Natural killer cell treated with Interleukin-12 subunit alpha and Interleukin-12 subunit beta and Interleukin-15 and Interleukin-18, amount 100 ng/mL, for 72 hours (primary cell): Measurements from ENCODE around the gene ZNRF3. TPM values are rescaled to one million over a fixed set of nuclear protein-coding genes. Genes with fewer than 3 reads are reported as not detected.
"Not testable (repeated sequence)": the region's sequence is repeated elsewhere in the genome, so short reads cannot be mapped to it uniquely, and the experiment has no call there.

Experiments used
- ATAC-seq, 2 donors: fragments of 150-1000 bp; cut with Tn5 transposase in 1 of 2; sonication (Bioruptor Pico), chemical (Tn5 transposase) in 1 of 2; 2 replicates each; pipeline ENCODE4 v1.10.0; 2021
- DNase-seq: peaks from one replicate; pipeline ENCODE4 v3.0.0; 2022; ENCODE audit warnings: low spot score
- H3K27ac Mint-ChIP-seq, 2 donors: 1 replicate in 1 of 2; 2 replicates in 1 of 2; pipeline ENCODE4 v1.8.0; 2022; ENCODE audit warnings: mixed read lengths in 2 of 2, mild to moderate bottlenecking in 1 of 2, moderate library complexity in 1 of 2
- H3K27me3 Mint-ChIP-seq, 2 donors: 1 replicate in 1 of 2; 2 replicates in 1 of 2; pipeline ENCODE4 v1.8.0; 2022; ENCODE audit warnings: mixed read lengths in 2 of 2
- H3K36me3 Mint-ChIP-seq: one replicate; pipeline ENCODE4 v1.8.0; 2022; ENCODE audit warnings: mixed read lengths
- H3K4me1 Mint-ChIP-seq, 2 donors: 1 replicate in 1 of 2; 2 replicates in 1 of 2; pipeline ENCODE4 v1.8.0; 2022; ENCODE audit warnings: low read depth in 2 of 2, mixed read lengths in 2 of 2, mild to moderate bottlenecking in 1 of 2
- H3K4me3 Mint-ChIP-seq: one replicate; pipeline ENCODE4 v1.8.0; 2022; ENCODE audit warnings: mixed read lengths
- H3K9me3 Mint-ChIP-seq: 2 replicates; pipeline ENCODE4 v1.8.0; 2022; ENCODE audit warnings: mixed read lengths
- total RNA-seq, 2 donors: library from RNA; stranded (reverse); gene quantifications; one replicate each; pipeline ENCODE4 v1.2.3, GENCODE V29; 2022

Gene ZNRF3
- total RNA-seq, 2 donors from 2014 or later = 0.61 to 0.64 TPM

DNA sequence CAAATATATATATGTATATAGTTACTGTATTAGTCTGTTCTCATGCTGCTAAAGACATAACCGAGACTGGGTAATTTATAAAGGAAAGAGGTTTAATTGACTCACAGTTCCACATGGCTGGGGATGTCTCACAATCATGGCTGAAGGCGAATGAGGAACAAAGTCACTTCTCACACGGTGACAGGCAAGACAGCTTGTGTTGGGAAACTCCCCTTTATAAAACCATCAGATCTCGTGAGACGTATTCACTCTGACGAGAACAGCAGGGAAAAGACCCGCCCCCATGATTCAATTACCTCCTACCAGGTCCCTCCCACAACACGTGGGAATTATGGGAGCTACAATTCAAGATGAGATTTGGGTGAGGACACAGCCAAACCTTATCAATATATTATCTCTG is 15.0 kb upstream of the ZNRF3 start:
- DNase-seq, H3K27ac Mint-ChIP-seq, H3K36me3 Mint-ChIP-seq, ATAC-seq, H3K4me1 Mint-ChIP-seq, H3K9me3 Mint-ChIP-seq, H3K4me3 Mint-ChIP-seq: not testable (repeated sequence)
- peaks cover 8 to 16% of the 10 kb centered on the region in 2 donors for H3K27me3 Mint-ChIP-seq

DNA sequence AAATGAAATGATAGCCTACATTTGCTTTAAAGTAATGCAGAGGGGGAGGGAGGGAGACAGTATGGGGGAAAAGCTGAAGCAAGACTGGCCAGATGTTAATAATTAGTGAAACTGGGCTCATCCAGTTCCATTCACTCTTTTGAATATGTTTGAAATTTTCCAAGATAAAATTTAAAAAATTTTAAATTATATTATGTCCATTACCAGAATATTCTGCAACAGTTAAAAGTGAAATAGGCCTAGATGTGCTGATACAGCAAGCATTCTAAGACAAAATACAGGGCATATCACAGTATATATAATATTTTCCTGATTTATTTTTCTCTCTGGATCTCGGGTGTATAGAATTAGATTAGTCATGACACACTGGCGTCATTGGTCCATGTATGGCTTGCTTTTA is 13.6 kb upstream of the ZNRF3 start:
- H3K27me3 Mint-ChIP-seq = peaks cover 5 to 8% of the 10 kb centered on the region in 2 donors
- ATAC-seq = no peak

DNA sequence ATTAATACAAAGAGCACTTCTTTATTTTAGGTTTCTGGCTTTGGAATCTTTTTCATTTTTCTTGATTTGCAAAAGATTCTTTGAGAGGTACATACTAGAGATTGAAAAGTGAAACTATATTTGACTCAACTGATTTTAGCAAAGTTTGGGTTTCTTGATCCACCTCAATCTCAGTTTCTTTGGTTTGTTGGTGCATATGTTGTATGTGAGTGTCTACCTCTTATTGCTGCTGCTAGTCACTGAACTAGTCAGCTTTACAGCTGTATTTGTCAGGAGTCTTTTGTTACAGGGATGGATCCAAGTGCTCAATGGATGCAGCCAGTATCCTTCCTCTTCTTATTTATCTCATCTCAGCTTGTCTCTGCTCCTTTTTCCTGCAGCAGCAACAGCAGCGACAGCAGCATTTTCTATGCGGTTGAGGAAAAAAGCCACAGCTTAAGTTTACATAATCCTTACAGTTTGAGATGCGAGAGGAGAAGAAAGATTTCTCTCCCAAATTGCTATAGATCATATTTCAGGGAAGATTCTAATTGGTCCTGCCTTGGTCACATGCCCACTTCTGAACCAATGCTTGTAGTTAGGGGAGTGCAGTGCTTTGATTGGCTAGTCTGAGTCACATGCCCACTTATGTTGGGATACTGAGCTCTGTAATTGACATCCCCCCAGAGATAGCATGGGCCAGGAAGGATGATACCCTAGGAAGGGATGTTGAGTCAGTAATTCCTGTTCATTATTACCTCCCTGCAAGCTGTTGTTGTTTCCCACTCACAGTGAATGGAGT is 10.0 kb upstream of the ZNRF3 start:
- ATAC-seq = no peak
- H3K4me3 Mint-ChIP-seq = no peak overlapping the region
- H3K9me3 Mint-ChIP-seq = no peaks in the 10 kb centered on the region
- H3K36me3 Mint-ChIP-seq = no peaks in the 10 kb centered on the region
- peaks cover 0 to 5% of the 10 kb centered on the region in 2 donors for H3K27me3 Mint-ChIP-seq
- H3K27ac Mint-ChIP-seq = no peak overlapping the region
- no peak for DNase-seq
- no peaks in the 10 kb centered on the region for H3K4me1 Mint-ChIP-seq

More for the DNA sequence above, 13.6 kb upstream of the ZNRF3 start:
- Mint-ChIP-seq H3K27ac (no peak overlapping the region), H3K9me3 (no peaks in the 10 kb centered on the region), H3K4me1 (no peaks in the 10 kb centered on the region), H3K4me3 (no peak overlapping the region), H3K36me3 (no peaks in the 10 kb centered on the region)
- DNase-seq = no peak

DNA sequence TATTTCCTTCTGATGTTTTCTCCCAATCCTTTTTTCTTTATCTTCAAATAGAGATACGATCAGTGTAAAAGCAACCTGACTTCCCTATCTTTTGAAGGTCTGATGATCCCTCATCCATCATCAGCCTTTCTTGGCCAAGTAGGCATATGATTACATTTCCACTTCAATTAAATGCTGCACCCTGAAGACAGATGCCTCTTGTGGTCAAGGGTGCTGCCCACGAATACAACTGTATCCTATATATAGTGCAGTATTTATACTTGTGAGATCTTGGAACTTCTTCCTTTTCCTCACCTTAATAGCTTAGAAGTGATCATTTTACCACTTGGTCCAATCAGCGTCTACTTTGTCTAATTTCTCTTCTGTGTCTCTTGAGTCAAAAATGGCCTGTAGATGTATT is 9.3 kb upstream of the ZNRF3 start:
- H3K36me3 Mint-ChIP-seq = no peaks in the 10 kb centered on the region
- H3K27me3 Mint-ChIP-seq = peaks cover 0 to 5% of the 10 kb centered on the region in 2 donors
- H3K9me3 Mint-ChIP-seq = no peaks in the 10 kb centered on the region
- H3K27ac Mint-ChIP-seq = no peak overlapping the region
- H3K4me3 Mint-ChIP-seq = no peak overlapping the region
- H3K4me1 Mint-ChIP-seq = no peaks in the 10 kb centered on the region
- ATAC-seq = no peak
- no peak for DNase-seq

DNA sequence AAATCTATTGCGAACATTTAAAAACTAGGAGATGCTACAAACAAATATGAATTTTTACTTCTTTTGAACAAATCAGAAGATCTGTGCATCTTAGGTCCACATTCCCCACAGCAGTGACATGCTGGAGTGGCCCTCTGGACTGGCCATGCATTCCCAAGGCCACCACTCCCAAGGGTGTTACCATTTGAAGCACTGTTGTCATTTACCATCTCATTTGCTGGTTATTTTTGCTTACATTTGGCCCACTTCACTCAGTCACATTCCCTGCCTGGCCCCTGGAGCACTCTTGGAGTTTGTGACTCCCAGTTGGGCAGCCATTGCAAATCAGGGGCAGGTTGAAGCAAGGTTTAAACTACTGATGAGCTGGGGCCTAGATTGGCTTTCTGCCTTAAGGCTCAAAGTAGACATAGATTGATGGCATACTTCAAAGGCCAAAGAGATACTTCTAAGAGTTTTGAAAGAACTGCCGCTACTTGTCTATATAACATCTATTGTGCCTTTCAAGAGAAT is 8.5 kb upstream of the ZNRF3 start:
- ATAC-seq (no peak), DNase-seq (no peak)
- H3K4me1 Mint-ChIP-seq = peaks cover 0 to 2% of the 10 kb centered on the region in 2 donors
- H3K36me3 Mint-ChIP-seq = no peaks in the 10 kb centered on the region
- H3K9me3 Mint-ChIP-seq = no peaks in the 10 kb centered on the region
- H3K27ac Mint-ChIP-seq = no peak overlapping the region
- H3K4me3 Mint-ChIP-seq = no peak overlapping the region
- H3K27me3 Mint-ChIP-seq = peaks cover 0 to 10% of the 10 kb centered on the region in 2 donors

DNA sequence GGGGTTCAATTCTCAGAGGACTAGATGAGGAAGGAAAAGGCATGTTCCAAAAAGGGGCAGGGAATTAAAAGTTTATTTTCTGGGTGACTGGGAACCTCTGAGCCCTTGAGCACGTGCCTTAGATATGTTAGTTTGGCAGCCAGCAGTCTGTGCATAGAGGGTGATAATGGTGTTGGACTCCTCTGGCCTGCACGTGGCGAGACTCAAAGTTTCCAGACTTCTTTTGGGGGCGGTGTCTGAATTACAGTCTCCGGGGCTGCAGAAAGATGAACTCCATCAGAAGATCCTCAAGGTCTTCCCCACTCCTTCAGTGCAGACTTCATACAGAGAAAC is 861 bp upstream of the ZNRF3 start:
- H3K4me1 Mint-ChIP-seq = peaks cover 12 to 18% of the 10 kb centered on the region in 2 donors
- peaks cover 15 to 32% of the 10 kb centered on the region in 2 donors for H3K27me3 Mint-ChIP-seq
- DNase-seq = no peak
- H3K9me3 Mint-ChIP-seq = no peaks in the 10 kb centered on the region
- no peak overlapping the region for H3K27ac Mint-ChIP-seq
- peak overlapping the region; percentile 79 for H3K4me3 Mint-ChIP-seq
- ATAC-seq = no peak
- no peaks in the 10 kb centered on the region for H3K36me3 Mint-ChIP-seq

DNA sequence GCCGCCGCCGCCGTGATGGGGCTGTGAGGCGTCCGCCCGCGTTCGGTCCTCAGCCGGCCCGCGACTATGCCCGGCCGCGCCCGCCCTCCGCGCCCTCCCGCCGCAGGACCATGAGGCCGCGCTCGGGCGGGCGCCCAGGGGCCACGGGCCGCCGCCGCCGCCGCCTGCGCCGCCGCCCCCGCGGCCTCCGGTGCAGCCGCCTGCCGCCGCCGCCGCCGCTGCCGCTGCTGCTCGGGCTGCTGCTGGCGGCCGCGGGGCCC is 215 bp downstream of the ZNRF3 start:
- Mint-ChIP-seq H3K9me3 (no peaks in the 10 kb centered on the region), H3K4me1 (peaks cover 12 to 18% of the 10 kb centered on the region in 2 donors), H3K27ac (no peak overlapping the region), H3K36me3 (no peaks in the 10 kb centered on the region), H3K27me3 (peaks cover 21 to 40% of the 10 kb centered on the region in 2 donors), H3K4me3 (no peak overlapping the region)
- ATAC-seq (no peak), DNase-seq (no peak)

DNA sequence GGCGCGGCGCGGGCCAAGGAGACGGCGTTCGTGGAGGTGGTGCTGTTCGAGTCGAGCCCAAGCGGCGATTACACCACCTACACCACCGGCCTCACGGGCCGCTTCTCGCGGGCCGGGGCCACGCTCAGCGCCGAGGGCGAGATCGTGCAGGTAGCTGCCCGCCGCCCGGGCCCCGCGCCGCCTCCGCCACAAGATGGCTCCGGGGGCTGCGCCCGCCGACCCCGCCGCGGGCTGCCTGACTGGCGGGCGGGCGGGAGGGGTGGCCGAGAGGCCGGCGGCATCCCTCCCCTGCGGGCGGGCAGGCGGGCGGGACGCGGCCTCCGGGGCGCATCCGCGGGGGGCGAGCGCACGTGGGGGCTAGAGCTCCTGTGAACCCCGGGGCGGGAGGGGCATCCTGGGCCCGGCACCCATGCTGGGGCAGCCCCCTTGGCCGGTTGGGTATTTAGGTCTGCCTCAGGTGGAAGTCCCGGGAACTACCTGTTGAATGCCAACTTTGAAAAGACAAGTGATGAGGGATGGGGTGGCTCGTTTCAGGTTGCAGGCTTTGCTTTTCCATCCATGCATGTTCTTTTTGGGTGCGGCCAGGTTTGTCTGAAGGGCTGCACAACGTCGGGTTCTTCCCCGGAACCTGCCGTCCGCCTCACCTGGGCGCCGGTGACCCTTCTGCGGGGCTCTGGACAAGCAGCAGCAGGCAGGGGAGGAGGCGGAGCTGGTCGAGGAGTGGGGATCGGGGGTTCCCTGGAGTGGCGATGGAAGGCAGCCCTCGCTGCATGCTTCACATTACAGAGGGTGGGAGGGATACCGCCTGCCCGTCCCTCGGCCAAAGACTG is 760 bp downstream of the ZNRF3 start:
- DNase-seq (no peak), ATAC-seq (peak; percentile 13 to 14)
- Mint-ChIP-seq H3K36me3 (no peaks in the 10 kb centered on the region), H3K27ac (no peak overlapping the region), H3K4me1 (peaks cover 12 to 18% of the 10 kb centered on the region in 2 donors), H3K4me3 (peak overlapping the region; percentile 62), H3K27me3 (peaks cover 21 to 40% of the 10 kb centered on the region in 2 donors), H3K9me3 (no peaks in the 10 kb centered on the region)

DNA sequence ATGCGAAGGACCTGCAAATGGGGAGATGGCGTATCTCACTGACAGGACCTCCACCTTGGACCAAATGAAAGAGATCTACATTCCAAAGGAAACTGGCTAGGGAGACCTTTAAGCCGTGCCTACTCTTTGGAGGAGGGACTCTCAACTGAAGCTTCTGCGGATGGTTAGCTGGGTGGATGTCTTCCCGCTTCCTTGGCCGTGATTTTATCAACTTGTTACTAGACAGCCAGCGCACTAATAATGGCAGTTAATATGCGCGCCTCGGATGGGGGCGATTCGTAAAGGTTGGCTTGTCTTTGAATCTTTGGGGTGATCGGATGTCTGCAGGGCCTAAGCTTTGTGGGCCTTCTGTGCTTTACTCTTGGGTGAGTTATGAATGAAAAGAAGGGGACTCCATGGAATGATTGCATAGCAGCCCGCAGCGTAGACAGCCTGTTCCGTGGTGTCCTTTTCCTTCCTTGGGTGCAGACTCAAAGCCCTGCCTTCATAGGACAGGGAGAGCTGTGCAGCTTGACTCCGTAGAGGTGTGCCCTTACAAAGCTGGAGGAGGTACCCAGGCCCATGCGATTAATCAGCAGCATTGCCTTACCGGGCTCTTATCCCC is 1.5 kb downstream of the ZNRF3 start:
- Mint-ChIP-seq H3K27me3 (peaks cover 26 to 36% of the 10 kb centered on the region in 2 donors), H3K4me1 (peaks cover 12 to 16% of the 10 kb centered on the region in 2 donors), H3K4me3 (peak overlapping the region; percentile 62), H3K27ac (no peak overlapping the region), H3K9me3 (no peaks in the 10 kb centered on the region), H3K36me3 (no peaks in the 10 kb centered on the region)
- DNase-seq = no peak
- no peak for ATAC-seq

DNA sequence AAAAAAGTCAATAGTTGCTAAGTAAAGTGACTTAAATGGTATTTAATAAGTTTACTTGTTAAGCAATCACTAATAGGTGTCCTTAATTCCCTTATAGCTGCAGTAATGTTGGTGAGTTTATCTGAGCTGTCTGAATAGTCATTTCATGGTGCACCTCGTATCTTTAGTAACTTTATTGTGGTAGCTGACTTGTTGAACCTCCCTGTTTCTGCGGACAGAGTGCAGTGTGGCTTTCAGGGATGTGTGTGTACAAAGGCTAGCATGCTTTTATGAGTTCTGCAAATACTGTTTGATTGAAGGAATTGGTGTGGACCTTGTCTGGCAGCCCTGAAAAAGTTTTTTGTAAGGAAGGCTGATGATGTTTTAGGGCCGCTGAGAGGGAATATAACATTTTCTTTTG is 2.6 kb downstream of the ZNRF3 start:
- no peaks in the 10 kb centered on the region for H3K36me3 Mint-ChIP-seq
- peaks cover 12 to 14% of the 10 kb centered on the region in 2 donors for H3K4me1 Mint-ChIP-seq
- H3K4me3 Mint-ChIP-seq = no peak overlapping the region
- ATAC-seq (no peak), DNase-seq (no peak)
- H3K27me3 Mint-ChIP-seq = peaks cover 31 to 33% of the 10 kb centered on the region in 2 donors
- no peaks in the 10 kb centered on the region for H3K9me3 Mint-ChIP-seq
- no peak overlapping the region for H3K27ac Mint-ChIP-seq

DNA sequence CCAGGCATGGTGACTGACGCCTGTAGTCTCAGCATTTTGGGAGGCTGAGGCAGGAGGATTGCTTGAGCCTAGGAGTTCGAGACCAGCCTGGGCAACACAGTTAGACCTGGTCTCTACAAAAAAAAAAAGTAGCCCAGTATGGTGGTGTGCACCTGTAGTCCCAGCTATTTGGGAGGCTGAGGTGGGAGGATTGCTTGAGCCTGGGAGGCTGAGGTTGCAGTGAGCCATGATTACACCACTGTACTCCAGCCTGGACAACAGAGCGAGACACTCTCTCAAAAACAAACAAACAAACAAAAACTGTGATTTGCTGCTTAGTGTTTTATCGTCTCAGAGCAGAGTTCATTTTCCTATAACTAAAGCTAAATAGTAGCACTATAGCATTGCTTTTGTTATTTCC is 3.3 kb downstream of the ZNRF3 start:
- Mint-ChIP-seq H3K27me3 (peaks cover 31 to 33% of the 10 kb centered on the region in 2 donors), H3K4me1 (peaks cover 12 to 14% of the 10 kb centered on the region in 2 donors)
- not testable (repeated sequence) for H3K36me3 Mint-ChIP-seq, ATAC-seq, H3K4me3 Mint-ChIP-seq, H3K27ac Mint-ChIP-seq, DNase-seq, H3K9me3 Mint-ChIP-seq

DNA sequence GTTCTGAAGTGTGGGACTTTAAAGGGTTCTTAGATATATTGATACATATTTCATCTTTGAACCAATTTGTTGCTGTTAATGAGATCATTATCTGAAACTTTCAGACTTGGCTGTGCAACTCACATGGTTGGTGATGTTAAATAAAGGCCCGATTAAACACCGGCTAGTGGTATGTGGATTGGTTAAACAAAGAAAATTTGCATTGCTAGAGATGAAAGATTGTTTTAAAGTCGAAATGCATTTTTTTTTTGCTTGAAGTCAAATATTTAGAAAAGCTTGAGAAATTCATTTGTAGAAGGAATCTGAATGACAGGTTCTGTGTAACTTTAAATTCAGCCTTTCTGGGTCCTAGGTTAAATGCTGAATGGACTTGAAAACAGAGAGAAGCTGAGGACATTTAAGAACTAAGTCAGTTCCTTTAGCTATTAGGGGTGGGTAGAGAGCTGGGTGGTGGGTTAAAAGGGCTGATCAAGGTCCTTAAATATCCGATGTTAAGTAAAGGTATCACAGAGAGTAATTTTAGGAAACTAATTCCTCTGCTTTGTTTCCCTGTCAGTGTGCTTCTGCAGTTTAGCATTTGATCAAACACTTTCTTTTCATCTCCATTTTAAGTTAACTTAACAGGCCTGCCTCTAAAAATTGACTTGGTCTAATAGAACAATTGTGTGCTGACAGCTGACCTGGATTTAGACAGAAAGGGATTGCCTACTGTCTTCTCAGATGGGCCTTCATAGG is 4.5 kb downstream of the ZNRF3 start:
- DNase-seq (no peak), ATAC-seq (no peak)
- H3K36me3 Mint-ChIP-seq = no peaks in the 10 kb centered on the region
- no peak overlapping the region for H3K27ac Mint-ChIP-seq
- H3K27me3 Mint-ChIP-seq = peaks cover 33 to 34% of the 10 kb centered on the region in 2 donors
- H3K4me3 Mint-ChIP-seq = no peak overlapping the region
- H3K9me3 Mint-ChIP-seq = no peaks in the 10 kb centered on the region
- H3K4me1 Mint-ChIP-seq = peaks cover 3 to 8% of the 10 kb centered on the region in 2 donors

DNA sequence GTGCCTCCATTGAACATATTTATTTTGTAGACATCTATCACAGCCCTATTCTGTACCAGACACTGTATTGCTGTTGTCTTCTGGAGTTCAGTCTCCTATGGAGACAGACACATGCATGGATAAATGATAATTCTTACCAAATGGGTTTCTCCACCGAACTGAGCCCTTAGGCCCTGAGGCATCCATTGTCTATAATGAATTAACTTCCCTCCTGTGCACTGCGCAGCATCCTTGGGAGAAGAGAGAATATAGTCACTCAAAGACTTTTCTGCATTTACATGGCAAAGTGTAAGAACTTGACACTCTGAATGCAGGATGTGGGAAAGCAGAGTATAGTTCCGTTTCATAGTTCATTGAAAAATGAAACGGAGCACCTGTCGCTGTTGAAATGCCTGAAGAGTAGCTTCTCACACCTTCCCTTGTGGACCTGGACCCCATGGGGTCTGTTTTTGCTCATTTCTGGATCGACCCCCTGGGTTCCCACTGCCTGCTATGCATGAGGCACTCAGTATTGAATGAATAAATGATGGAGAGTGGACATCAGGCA is 6.2 kb downstream of the ZNRF3 start:
- no peak overlapping the region for H3K4me3 Mint-ChIP-seq
- ATAC-seq = no peak
- peaks cover 0 to 4% of the 10 kb centered on the region in 2 donors for H3K4me1 Mint-ChIP-seq
- H3K9me3 Mint-ChIP-seq = no peaks in the 10 kb centered on the region
- peaks cover 31 to 32% of the 10 kb centered on the region in 2 donors for H3K27me3 Mint-ChIP-seq
- DNase-seq = no peak
- no peak overlapping the region for H3K27ac Mint-ChIP-seq
- H3K36me3 Mint-ChIP-seq = no peaks in the 10 kb centered on the region
